EL (cell line): ENCODE data around the gene TRABD.
"Not testable (repeated sequence)": the region's sequence is repeated elsewhere in the genome, so short reads cannot be mapped to it uniquely, and the experiment has no call there.

Experiments used
- DNase-seq: peaks from one replicate; pipeline ENCODE4 v3.0.0-alpha.2; 2016

The TRABD gene

DNA sequence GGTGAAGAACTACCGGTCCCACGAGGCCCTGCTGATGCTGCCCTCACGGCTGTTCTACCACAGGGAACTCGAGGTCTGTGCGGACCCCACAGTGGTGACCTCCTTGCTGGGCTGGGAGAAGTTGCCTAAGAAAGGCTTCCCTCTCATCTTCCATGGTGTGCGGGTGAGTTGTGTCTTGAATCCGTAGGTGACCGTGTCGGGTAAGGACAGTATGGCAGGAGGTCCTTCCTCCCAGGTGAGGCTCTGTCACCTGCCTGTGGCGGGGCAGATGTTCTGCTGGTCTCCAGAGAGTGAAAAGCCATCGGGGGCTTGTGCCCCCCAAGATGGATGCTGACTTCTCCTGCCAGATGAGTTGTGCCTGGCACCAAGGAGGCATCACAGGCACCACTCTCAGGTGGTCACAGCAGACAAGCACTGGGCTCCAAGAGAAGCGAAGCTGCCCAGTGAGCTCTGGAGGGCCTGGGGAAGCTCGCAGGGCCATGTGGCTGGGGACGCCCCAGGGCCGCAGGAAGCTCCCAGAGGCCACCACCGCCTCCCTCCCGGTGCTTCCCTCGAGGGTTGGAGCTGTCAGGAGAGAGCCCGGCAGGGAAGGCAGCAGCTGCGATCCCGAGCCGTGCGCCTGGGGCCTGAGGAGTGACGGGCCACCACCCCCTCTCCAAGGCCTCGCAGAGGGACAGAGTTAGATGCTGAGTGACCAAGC, 32.5 kb upstream of the TRABD start:
- DNase-seq = no peak

DNA sequence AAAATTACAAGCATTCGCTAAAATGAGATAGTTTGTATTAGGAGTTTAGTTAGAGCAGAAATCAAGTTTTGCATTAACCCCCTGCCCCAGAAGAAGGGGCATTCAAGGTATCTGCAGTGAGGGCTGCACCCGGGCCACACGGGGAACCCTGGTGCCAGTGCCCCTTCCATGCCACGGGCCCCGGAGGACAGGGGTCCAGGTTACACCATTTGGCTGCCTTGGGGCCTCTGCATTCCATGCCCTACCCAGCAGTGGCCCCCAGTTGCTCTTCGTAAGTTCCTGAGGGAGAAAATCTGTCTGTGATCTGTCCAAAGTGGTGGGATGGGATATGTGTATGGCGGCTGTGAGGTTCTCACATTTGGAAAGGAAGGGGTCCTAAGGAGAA, 32.0 kb upstream of the TRABD start:
- DNase-seq = no peak

DNA sequence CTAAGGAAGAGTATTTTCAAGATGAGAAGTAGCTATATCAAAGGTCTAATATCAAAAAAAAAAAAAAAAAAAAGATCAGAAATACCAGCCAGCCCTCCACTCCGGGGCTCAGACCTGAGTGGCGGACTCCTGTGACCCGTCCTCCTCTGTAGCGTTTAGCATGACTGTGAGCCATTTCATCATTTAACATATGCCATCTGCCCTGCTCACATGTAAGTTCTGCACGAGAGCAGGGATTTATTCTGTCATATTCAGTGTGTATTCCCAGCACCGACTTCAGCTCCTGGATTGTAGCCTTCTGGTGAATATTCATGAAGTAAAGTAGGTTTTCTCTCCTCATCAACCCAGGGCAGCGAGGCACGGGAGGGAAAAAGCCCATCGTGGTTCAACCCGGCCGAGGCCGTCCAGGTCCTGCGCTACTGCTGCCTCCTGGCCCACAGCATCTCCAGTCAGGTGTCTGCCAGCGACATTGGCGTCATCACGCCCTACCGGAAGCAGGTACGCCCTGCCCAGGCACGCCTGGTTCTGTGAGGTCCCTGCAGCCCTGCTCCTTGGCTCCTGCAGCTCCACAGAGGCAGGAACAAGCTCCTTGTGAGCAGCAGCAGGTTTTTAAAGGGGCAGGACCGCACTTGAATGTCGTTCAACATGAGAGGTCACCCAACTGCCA, 27.9 kb upstream of the TRABD start:
- DNase-seq = no peak

DNA sequence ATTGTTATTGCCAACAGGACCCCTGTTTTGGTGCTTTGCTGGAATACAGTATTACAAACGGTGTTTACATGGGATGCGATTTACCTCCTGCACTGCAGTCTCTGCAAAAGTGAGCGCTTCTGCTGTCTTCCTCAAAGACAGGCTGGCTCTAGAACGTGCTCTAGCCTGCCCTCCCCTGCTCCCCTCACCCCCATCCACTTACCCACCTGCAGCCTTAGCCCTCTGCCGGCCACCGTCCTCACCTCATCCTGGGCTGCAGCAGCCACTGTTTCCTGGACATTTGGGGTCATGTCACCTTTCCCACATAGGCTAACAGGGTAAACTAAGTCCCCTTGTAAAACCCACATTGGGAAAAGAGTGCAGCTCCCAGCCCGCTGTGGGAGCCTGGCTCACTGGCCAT, 24.8 kb upstream of the TRABD start:
- DNase-seq = no peak

DNA sequence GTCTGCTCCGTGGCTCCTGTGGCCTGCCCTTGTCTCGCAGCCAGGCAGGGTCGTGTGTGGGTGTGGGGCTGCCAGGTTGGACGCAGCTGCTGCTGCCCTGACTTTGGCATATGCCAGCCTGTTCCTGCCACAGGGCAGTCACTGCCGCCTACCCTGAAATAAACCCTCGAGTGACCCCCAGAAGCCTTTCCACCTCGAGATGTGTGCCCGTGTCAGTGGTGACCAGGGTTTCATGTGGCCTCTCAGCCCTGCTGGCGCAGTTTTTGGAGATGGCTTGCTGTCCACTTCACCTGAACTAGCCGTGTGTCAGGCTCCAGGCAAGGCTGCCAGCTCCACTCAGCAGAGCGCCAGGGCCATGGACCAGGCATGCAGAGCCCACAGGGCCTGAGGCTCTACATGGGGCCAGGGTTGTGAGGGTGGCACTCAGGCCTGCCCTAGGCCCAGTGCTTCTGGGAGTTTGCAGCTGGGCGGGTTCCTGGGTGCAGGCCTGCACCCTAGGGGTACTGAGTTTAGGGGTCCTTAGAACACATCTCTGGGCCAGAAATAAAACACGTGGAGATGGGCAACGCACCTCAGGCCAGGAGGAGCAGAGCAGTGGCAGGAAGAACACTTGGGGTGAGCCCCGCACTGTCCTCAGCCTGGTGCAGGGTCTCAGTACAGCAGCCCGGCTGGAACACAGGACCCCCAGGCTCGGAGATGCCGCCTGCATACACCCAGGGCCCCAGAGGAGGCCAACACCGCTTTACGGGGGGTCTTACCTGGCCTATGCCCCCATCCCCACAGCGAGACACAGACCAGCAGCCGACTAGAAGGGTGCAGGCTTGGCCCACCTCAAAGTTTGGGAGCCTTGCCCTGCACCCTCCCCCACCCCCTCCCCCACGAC, 24.0 kb upstream of the TRABD start:
- no peak for DNase-seq

DNA sequence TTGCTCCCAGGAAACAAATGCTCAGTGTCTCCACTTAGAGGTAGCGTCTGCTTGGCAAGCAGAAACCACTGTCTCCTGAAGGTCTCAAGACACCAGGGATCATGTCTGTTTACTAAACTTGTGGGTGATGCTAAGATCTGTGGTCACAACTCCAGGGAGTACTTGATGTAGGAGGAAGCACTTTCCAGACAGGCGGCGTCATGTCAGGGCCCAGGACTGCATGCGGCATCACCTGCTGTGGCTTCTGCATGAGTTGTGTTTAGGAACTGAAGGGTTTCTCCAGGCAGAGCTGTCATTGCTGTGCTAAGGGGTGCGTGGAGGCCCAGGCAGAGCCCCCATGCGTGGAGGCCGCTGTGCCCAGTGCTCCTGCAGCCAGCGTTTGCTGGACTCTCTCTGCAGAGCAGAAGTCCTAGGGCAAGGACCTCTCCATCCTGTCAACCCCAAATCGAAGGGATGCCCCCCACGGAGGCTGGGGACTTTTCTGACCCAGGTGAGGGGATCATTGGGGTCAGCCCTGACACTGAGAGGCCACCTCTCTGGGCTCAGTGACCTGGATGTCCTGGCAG, 23.2 kb upstream of the TRABD start:
- DNase-seq = no peak

DNA sequence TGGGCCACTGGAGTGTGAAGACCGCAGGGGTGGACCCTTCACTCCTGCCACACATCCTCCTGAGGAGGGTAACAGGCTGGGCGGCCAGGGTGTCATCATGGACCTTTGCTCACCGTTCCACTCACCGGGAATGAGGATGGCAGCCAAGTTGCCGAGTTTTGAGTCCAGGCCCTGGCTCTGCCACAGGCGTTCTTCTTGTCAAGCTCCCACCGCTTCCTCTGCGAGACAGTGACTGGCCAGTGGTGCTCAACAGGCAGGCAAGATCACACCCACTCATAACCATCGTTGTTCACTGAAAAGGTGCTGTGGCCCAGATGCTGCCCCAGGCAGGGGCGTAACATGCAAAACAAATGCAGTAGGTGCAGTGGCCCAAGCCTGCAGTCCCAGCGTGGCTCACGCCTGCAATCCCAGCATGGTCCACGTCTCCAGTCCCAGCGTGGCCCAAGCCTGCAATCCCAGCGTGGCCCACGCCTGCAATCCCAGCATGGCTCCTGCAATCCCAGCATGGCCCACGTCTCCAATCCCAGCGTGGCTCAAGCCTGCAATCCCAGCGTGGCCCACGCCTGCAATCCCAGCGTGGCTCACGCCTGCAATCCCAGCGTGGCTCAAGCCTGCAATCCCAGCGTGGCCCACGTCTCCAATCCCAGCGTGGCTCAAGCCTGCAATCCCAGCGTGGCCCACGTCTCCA, 20.1 kb upstream of the TRABD start:
- DNase-seq = no peak

DNA sequence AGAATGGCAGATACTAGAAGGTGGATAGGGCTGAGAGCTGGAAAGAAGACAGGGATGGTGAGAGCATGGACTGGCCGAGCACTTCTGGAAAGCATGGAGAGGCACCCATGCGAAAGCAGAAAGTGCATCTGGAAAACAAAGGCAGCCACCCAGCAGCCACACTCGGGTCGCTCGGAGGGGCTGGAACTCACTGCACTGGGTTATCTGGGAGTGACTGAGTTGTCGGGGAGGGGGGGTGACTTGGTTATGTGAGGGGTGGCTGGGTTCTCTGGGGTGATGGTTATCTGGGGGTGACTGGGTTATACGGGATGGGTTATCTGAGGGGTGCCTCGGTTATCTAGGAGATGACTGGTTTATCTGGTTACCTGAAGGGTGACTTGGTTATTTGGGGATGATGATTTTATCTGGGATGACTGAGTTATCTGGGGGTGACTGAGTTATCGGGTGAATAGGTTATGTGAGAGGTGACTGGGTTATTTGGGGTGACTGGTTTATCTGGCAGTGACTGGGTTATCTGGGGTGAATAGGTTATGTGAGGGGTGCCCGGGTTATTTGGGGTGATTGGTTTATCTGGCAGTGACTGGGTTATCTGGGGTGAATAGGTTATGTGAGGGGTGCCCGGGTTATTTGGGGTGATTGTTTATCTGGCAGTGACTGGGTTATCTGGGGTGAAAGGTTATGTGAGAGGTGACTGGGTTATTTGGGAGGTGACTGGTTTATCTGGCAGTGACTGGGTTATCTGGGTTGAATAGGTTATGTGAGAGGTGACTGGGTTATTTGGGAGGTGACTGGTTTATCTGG, 17.8 kb upstream of the TRABD start:
- DNase-seq = no peak

DNA sequence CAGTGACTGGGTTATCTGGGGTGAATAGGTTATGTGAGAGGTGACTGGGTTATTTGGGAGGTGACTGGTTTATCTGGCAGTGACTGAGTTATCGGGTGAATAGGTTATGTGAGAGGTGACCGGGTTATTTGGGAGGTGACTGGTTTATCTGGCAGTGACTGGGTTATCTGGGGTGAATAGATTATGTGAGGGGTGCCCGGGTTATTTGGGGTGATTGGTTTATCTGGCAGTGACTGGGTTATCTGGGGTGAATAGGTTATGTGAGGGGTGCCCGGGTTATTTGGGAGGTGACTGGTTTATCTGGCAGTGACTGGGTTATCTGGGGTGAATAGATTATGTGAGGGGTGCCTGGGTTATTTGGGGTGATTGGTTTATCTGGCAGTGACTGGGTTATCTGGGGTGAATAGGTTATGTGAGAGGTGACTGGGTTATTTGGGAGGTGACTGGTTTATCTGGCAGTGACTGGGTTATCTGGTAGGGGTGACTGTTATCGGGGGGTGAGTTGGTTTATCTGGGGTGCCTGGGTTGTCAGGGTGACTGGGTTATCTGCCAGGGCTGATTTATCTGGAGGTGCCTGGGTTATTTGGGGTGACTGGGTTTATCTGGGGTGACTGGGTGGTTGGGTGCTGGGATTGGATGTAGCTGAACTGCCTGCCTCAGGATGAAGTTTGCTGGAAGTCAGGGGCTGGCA, 17.1 kb upstream of the TRABD start:
- DNase-seq = not testable (repeated sequence)

DNA sequence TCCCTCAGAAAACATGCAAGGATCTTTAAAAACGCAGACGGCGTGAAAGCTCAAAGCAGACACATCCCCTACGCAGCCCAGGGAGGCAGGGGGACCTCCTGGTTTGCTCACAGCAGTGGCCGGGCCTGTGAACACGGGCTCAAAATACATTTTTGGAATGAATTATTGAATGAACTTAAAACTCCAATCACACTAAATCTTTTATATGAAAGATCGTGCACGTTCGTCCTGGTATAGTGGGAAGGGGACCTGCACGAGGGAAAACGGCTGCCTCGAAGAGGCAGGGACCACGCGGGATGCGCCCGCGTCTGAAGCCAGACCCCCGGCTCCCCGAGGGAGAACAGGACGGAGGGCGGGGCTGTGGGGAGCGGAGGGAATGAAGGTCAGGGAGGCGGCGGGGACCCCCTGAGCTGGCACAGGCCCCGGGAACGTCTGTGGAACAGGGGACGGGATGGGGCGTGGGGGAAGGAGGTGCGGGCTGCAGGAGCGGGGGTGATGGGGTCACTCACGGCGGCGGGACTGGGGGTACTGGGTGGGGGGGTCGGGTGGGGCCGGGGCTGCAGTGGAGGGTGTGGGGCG, 16.4 kb upstream of the TRABD start:
- no peak for DNase-seq

DNA sequence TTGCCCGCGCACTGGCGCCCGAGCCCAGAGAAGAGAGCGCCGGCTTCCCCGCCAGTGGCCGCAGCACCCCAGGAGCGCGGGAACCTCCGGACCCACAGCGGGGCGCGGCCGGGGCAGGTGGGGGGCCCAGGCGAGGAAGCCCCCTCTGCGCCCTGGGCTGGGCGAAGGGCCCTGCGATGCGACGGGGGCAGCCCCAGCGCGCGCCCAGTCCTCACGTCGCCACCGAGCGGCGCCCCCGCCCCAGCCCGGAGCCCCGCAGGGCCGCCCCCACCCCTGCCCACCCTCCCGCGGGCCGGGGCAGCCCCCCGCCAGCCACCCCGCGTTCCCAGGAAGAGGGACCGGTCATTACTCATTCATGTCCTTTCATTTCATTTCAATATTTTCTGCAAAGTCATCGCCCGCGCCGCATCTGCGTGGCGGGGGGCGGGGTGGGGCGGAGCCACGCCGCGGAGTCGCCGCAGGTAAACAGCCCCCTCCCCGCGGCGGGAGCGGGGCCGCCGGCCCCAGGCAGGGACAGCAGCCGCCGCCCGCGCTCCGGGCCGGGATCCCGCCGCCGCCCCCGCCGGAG, 15.9 kb upstream of the TRABD start:
- no peak for DNase-seq

DNA sequence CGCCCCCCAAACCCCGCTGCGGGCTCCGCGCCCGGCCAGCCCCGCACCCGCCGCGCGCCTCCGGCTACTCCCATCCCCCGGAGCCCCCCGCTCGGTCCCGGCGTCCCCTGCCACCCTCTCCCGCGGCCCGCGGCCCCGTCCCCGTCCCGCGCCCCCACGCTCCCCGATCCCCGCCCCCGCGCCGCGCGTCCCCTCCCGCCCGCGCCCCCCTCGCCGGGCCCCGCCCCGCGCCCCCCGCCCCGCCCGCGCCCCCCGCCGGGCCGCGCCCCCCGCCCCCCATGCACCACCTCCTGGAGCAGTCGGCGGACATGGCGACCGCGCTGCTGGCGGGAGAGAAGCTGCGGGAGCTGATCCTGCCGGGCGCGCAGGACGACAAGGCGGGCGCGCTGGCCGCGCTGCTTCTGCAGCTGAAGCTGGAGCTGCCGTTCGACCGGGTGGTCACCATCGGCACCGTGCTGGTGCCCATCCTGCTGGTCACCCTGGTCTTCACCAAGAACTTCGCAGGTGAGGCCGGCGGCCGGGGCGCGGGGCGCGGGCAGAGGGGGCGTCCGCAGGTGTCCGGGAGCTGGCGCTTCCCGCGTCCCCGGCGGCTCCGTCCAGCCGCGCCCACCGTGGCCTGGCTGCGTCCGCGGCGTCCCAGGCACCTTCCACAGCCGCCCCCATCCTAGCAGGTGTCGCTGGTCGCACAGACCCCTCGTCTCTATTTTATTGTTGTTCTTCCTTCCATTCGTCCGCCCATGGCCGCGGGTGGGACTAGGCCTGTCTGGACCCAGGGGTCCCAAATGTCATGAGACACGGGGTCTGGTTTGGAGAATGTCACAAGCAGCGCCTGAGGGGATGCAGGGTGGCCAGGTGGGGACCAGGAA, 15.0 kb upstream of the TRABD start, which contains the start of gene PANX2:
PANX2 (plus strand) TSS at position 279 of the 866 bp plus-strand sequence; CDS start at position 279, 0 bp downstream.
- no peak for DNase-seq

DNA sequence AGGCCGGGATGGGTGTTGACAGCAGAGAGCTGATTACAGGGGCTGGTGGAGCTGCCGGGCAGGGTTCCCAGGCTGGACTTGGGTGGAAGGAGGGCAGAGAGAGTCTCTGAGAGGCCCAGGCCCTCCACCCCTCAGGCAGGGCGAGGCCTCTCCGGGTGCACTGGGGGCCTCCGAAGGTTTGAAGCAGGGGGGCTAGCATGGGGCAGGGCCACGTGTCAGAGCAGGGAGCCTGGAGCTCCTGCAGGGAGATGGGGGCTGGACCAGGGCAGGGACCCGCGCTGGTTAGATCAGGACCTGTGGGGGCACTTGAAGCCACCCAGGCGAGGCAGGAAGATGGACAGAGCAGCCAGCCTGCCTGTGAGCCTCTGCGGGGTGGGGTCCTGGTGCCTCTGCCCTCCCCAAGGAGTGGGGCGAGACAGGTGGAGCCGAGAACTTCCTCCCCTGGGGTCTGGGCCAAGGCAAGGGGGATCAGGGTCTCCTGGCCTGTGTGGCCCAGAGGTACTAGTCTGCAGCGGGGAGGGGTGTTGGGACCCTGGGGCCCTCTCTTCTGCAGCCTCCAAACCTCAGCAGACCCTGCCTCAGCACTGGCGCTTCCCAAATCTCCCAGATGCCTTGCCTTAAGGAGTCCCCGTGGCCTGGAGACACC, 14.3 kb upstream of the TRABD start:
- DNase-seq = no peak

DNA sequence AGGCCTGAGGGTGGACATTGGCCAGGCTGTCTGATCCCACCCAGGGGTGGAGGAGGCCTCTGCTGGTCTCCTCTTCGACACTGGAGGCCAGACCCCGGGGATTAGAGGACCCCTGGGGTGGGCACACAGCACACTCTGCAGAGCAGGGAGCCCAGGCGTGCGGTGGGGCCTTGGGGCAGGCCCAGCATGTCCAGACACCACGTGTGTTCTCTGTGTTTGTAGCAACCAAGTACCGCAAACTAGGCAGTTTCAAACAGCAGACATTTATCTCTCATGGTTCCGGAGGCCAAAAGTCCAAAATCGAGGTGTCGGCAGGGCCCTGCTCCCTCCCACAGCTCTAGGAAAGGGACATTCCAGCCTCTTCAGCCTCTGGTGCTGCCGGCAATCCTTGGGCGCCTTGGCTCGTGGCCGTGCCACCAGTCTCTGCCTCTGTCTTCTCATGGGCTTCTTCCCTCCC, 13.7 kb upstream of the TRABD start:
- no peak for DNase-seq

DNA sequence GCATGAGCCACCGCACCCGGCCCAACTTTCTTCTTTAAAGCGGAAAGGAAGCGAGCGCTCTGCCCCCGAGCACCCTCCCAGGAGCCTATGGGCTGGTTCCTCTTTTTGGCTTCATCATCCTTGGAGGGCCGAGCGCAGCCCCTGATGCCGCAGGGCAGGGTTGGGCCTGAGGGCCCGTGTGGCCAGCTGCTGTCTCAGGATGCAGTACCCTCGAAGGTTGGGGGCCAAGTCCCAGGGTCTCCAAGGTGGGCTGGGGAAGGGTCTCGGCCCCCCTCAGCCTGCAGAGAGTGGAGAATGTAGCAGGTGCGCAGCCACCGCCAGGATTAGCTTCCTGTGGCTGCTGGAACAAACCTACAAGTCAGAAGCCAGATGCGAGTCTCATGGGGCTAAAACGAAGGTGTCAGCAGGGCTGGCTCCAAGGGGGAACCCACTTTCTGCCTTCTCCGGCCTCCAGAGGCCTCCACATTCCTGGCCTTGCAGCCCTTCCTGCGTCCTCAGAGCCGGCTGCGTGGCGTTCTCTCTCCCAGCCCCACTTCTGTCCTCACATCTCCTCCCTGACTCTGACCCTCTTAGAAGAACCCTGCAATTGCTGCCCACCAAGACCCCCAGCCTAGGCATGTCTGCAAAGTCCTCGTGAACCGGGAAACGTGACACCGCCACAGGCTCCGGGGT, 12.3 kb upstream of the TRABD start:
- no peak for DNase-seq

DNA sequence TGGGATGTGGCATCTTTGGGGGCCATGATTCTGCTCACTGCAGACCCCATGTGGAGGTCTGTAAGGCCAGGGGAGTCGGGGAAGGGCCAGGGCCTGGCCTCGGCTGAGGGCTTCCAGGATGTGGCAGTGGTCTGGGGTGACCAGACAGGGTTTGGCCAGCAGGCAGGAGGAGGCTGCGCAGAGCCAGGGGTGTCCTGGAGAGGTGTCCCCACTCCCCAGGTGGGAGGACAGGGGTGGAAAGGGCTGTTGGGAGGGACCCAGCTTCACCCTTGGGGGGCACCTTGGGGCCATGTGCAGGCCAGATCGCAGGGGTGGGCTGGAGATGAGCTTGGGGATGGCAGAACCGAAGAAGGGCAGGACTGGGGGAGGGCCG, 11.7 kb upstream of the TRABD start:
- no peak for DNase-seq

DNA sequence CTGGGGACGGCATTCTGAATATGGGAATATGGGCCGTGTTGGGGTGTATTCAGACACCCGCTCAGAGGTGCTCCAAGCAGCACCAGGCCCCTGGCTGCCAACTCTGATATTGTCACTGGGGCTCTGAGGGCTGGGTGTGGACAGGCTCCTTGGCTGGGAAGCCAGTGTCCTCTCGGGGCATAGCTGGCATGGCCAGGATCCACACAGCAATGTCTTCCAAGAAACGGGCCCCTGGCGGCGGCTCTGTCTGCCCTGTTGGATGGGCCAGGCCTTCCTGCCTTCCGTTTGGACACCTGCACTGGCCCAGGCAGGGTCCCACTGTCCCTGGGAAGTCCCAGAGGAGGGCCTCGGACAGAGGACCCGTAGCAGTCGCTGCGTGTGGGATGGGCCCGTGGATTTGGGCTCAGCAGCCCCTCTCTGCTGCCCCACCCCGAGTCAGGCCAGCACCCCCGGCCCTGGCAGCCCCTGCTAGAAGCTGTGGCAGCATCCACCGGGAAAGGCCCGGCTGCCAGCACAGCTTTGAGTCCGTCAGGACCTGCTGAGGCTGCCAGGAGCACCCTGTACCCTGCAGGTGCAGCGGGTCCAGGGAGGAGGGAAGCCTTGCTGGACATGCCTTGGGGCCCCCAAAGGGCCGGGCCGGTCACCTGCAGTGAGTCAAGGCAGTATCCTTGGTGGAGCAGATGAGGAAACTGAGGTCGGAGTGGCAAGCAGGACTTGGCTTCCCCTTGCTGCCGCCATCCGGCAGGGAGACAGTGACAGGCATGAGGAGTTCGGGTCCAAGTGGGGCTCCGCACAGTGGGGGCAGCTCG, 11.1 kb upstream of the TRABD start:
- DNase-seq = no peak

DNA sequence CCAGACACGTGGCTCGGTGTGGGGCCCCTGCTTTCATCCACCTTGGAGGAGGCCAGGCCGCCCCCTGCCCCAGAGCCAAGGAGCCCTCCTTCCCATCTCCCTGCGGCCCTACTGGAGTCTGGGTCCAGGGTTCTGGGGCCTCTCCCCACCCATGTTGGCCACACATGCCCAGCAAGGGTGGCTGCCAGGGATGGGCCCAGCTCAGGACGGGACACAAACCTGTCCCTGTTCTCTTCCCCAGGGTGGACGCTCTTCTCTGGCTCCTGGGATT, 10.6 kb upstream of the TRABD start:
- DNase-seq = no peak
